HepG2 (cell line): ENCODE measurements around the gene DIAPH1. TPM values are rescaled to one million over a fixed set of nuclear protein-coding genes. Genes with fewer than 3 reads are reported as not detected.
A peak's percentile ranks its signal among the peaks of the same experiment; 100 is the strongest.

Source experiments
- ATAC-seq: fragments of 200-7000 bp; cut with Tn5 transposase; 3 replicates; pipeline ENCODE4 v1.9.1; 2020; ENCODE audit warnings: mild to moderate bottlenecking, moderate library complexity
- BruUV-seq: library from RNA; stranded (reverse); fragments of 400-500 nt; replicated peaks from 2 replicates; lab custom pipeline; 2021; lab: Mats Ljungman, UMichigan
- CTCF ChIA-PET: fragments of 300-600 bp; formaldehyde crosslinking; extraction: SDS; loops from one replicate; lab custom pipeline; 2021; ENCODE audit warnings: low total read pairs, inconsistent platforms, low intra/inter-chr PET ratio; lab: Yijun Ruan, JAX
- POLR2A ChIA-PET: fragments of 350-600 bp; sonication (Branson Sonifier 250); formaldehyde crosslinking; loops from one replicate; lab custom pipeline; 2020; ENCODE audit warnings: antibody characterized with exemption, inconsistent platforms; lab: Yijun Ruan, JAX
- DNase-seq: peaks from one replicate; pipeline ENCODE4 v3.0.0-alpha.2; 2015; ENCODE audit warnings: low spot score
- FAIRE-seq: peaks from 3 replicates; lab custom pipeline; 2011; peaks lifted over from hg19 to GRCh38; lab: Jason Lieb, UNC
- H2AFZ ChIP-seq: one replicate; pipeline ENCODE4 v1.6.1; 2011; ENCODE audit warnings: low read length, inconsistent platforms
- H3K27ac ChIP-seq: fragments of 300-600 bp; 3 replicates; pipeline ENCODE4 v1.8.0; 2011; ENCODE audit warnings: mixed run types, mild to moderate bottlenecking, mixed read lengths, low read length, inconsistent platforms; ENCODE audit not compliant: insufficient read depth; ENCODE audit errors: extremely low read length
- H3K27me3 ChIP-seq, 2 experiments: fragments of 200-600 bp in 1 of 2; 2 replicates in 1 of 2; 3 replicates in 1 of 2; pipeline versions ENCODE4 v1.6.0 to v1.8.0; 2011; ENCODE audit warnings: low read length in 2 of 2, mild to moderate bottlenecking in 2 of 2, moderate library complexity in 2 of 2, inconsistent platforms in 1 of 2; ENCODE audit not compliant: insufficient read depth in 2 of 2, control insufficient read depth in 1 of 2
- H3K36me3 ChIP-seq, 2 experiments: fragments of 200-600 bp in 1 of 2; replicated peaks in 1 of 2; 2 replicates in 1 of 2; 3 replicates in 1 of 2; pipeline versions ENCODE4 v1.5.1 to v1.8.0; 2011; ENCODE audit warnings: low read length in 2 of 2, inconsistent platforms in 1 of 2; ENCODE audit not compliant: insufficient read depth in 2 of 2, control insufficient read depth in 1 of 2
- H3K4me1 ChIP-seq: 2 replicates; pipeline ENCODE4 v1.5.1; 2012; ENCODE audit warnings: low read length, inconsistent platforms; ENCODE audit not compliant: insufficient read depth
- H3K4me2 ChIP-seq: 2 replicates; pipeline ENCODE4 v1.6.0; 2011; ENCODE audit warnings: low read depth, low read length, inconsistent platforms
- H3K4me3 ChIP-seq, 3 experiments: fragments of 200-600 bp in 1 of 3; sonication (generic), shearing (Covaris generic) in 1 of 3; replicated peaks in 1 of 3; 2 replicates each; pipeline ENCODE4 v1.5.1; 2011 to 2016; ENCODE audit warnings: low read length in 3 of 3, inconsistent platforms in 2 of 3, low read depth in 2 of 3, mild to moderate bottlenecking in 2 of 3, control low read depth in 1 of 3, mixed read lengths in 1 of 3; ENCODE audit not compliant: insufficient read depth in 1 of 3
- H3K79me2 ChIP-seq: one replicate; pipeline ENCODE4 v1.6.1; 2011; ENCODE audit warnings: low read length, inconsistent platforms; ENCODE audit not compliant: insufficient read depth
- H3K9ac ChIP-seq: 2 replicates; pipeline ENCODE4 v1.6.0; 2011; ENCODE audit warnings: mild to moderate bottlenecking, low read depth, low read length, inconsistent platforms; ENCODE audit not compliant: insufficient read depth
- H3K9me3 ChIP-seq: 2 replicates; pipeline ENCODE4 v1.5.1; 2012; ENCODE audit warnings: mild to moderate bottlenecking, low read length
- H4K20me1 ChIP-seq: 2 replicates; pipeline ENCODE4 v1.6.0; 2011; ENCODE audit warnings: inconsistent platforms, mild to moderate bottlenecking, low read length, moderate library complexity; ENCODE audit not compliant: insufficient read depth
- ARID5B ChIP-seq: IDR thresholded peaks from 2 replicates; pipeline ENCODE4 v1.4.0; 2020; ENCODE audit warnings: mild to moderate bottlenecking, missing genetic modification reagents
- CEBPB ChIP-seq: IDR thresholded peaks from 2 replicates; pipeline ENCODE4 v1.6.1; 2011; ENCODE audit warnings: low read depth, low read length, improper control_type of control experiment, borderline replicate concordance
- CEBPG ChIP-seq: IDR thresholded peaks from 2 replicates; pipeline ENCODE4 v1.6.1; 2016
- CREM ChIP-seq, 2 experiments: sonication (generic) in 1 of 2; formaldehyde crosslinking in 1 of 2; IDR thresholded peaks; 2 replicates each; pipeline versions ENCODE4 v1.4.0 to v1.6.1; 2016 to 2020; ENCODE audit warnings: antibody characterized with exemption in 1 of 2, mild to moderate bottlenecking in 1 of 2, missing genetic modification reagents in 1 of 2
- FOSL2 ChIP-seq: sonication (generic); formaldehyde crosslinking; IDR thresholded peaks from 2 replicates; pipeline ENCODE4 v1.4.0; 2020; ENCODE audit warnings: missing genetic modification reagents
- GATAD2A ChIP-seq: IDR thresholded peaks from 2 replicates; pipeline ENCODE4 v1.6.1; 2016
- GPN1 ChIP-seq: sonication (generic); formaldehyde crosslinking; IDR thresholded peaks from 2 replicates; pipeline ENCODE4 v1.5.1; 2020; ENCODE audit warnings: missing genetic modification reagents, borderline replicate concordance
- PCBP1 ChIP-seq: fragments of 200-400 bp; formaldehyde crosslinking; IDR thresholded peaks from 2 replicates; pipeline ENCODE4 v1.6.1; 2017; ENCODE audit warnings: mild to moderate bottlenecking, low read depth, low read length, borderline replicate concordance
- PRDM4 ChIP-seq: sonication (generic); formaldehyde crosslinking; IDR thresholded peaks from 2 replicates; pipeline ENCODE4 v1.9.0; 2021; ENCODE audit warnings: missing genetic modification reagents, borderline replicate concordance
- RFX1 ChIP-seq: fragments of 450-650 bp; IDR thresholded peaks from 2 replicates; pipeline ENCODE4 v1.6.1; 2017
- RFX3 ChIP-seq: IDR thresholded peaks from 2 replicates; pipeline ENCODE4 v1.6.1; 2016; ENCODE audit warnings: missing biosample characterization, missing genetic modification reagents
- SAP130 ChIP-seq: IDR thresholded peaks from 2 replicates; pipeline ENCODE4 v1.6.1; 2016; ENCODE audit warnings: low read depth
- SMAD9 ChIP-seq: sonication (generic); formaldehyde crosslinking; IDR thresholded peaks from 2 replicates; pipeline ENCODE4 v1.5.1; 2020; ENCODE audit warnings: mild to moderate bottlenecking, missing genetic modification reagents
- TEAD3 ChIP-seq: optimal IDR thresholded peaks from 2 replicates; pipeline ENCODE3; 2016; ENCODE audit warnings: borderline replicate concordance
- ZMAT3 ChIP-seq: sonication (generic); formaldehyde crosslinking; conservative IDR thresholded peaks from 2 replicates; pipeline ENCODE4 v1.7.0; 2021; ENCODE audit warnings: missing genetic modification reagents
- ZNF343 ChIP-seq: sonication (generic); formaldehyde crosslinking; IDR thresholded peaks from 2 replicates; pipeline ENCODE4 v1.4.0; 2020; ENCODE audit warnings: mild to moderate bottlenecking, missing genetic modification reagents
- ZNF362 ChIP-seq: sonication (generic); formaldehyde crosslinking; IDR thresholded peaks from 2 replicates; pipeline ENCODE4 v1.4.0; 2020; ENCODE audit warnings: missing genetic modification reagents, mild to moderate bottlenecking, borderline replicate concordance
- ZNF644 ChIP-seq: IDR thresholded peaks from 2 replicates; pipeline ENCODE4 v1.6.1; 2016; ENCODE audit warnings: low read depth
- WGBS: methylation state at CpG from one replicate; pipeline ENCODE4 v1.1.6; 2017; ENCODE audit warnings: low lambda C conversion rate; 5-methylcytosine and 5-hydroxymethylcytosine counted together
- in situ Hi-C: cut with HindIII; loops from 2 replicates; pipeline ENCODE4 v1.10.0; 2017; ENCODE audit warnings: low pct_unique_long_range_greater_than_20kb; ENCODE audit not compliant: extremely low pct_ligation_motif_present
- intact Hi-C: fragments of 100-400 bp; cut with micrococcal nuclease; formaldehyde crosslinking; loops from one replicate; pipeline ENCODE4 v1.10.0; 2022; ENCODE audit not compliant: unreplicated experiment
- polyA plus RNA-seq, 8 experiments: library from polyadenylated mRNA; depleted of rRNA in 3 of 8; stranded (reverse) in 7 of 8; unstranded in 1 of 8; fragments of >200 nt; fragmentation: Illumina TruSeq in 4 of 8; extraction: Trizol in 4 of 8; gene quantifications; 2 replicates each; pipeline versions ENCODE4 v1.2.1 to v1.2.3, GENCODE V29; 2011 to 2016; ENCODE audit warnings: low read depth in 4 of 8, missing spikeins in 1 of 8, mixed read lengths in 1 of 8; ENCODE audit not compliant: insufficient read depth in 1 of 8
- total RNA-seq, 5 experiments: library from RNA; depleted of rRNA; stranded (reverse); fragments of >200 nt; fragmentation: Illumina TruSeq; extraction: Trizol; gene quantifications; 2 replicates each; pipeline ENCODE4 v1.2.3, GENCODE V29; 2016; ENCODE audit warnings: low read depth in 1 of 5

DIAPH1 gene
- total and polyA plus RNA-seq, 2 of the 13 experiments (the other 11 are each of a cell fraction or from before 2014, with no cell fraction given) = 25.1 to 33.9 TPM

GRCh38 chr5:141603923-141604717 lies 14.7 kb downstream of the DIAPH1 start:
- peaks cover 0 to 10% of the 10 kb centered on the region in 2 experiments; a peak in 2 of 5 replicates for H3K36me3 ChIP-seq
- H3K27ac ChIP-seq = peak overlapping the region; percentile 38
- BruUV-seq = no TSS peak
- DNase-seq = peak; percentile 68
- peak overlapping the region; percentile 19; the same call in 1 of the 2 replicates for H3K4me2 ChIP-seq
- H2AFZ ChIP-seq = no peak overlapping the region
- no peaks in the 10 kb centered on the region; the same call in 1 of the 2 replicates for H4K20me1 ChIP-seq
- ChIA-PET CTCF (no interaction called here), POLR2A (interaction anchor here (0.8 to 1.1 kb wide), 2 partner anchors 12 to 33 kb away, joined by 3 to 5 read pairs; partner anchors contain the start of genes HDAC3 and RELL2)
- intact Hi-C loops (no loop called here), in situ Hi-C loops (no loop called here)
- ATAC-seq = peak; percentile 42
- no peaks in the 10 kb centered on the region for H3K27me3 ChIP-seq
- H3K9me3 ChIP-seq = no peaks in the 10 kb centered on the region
- 35% methylated on average over 4 of the region's 6 CpGs for WGBS
- H3K4me1 ChIP-seq = peaks cover 72% of the 10 kb centered on the region
- H3K79me2 ChIP-seq = peaks cover 91% of the 10 kb centered on the region
- H3K9ac ChIP-seq = no peak overlapping the region
- no peak overlapping the region for H3K4me3 ChIP-seq
- FAIRE-seq = no peak
- TF ChIP-seq RFX1 (peak; percentile 57), CEBPG (CRISPR knock-in tag) (peak; percentile 67), ZMAT3 (CRISPR knock-in tag) (no peak), ZNF644 (CRISPR knock-in tag) (no peak), CREM (IDR thresholded peaks at IDR 0.05) (no peak), CREM (CRISPR knock-in tag; IDR thresholded peaks at IDR 0.05) (no peak), SAP130 (CRISPR knock-in tag) (0 out of 2 replicates have a peak, but pooled peaks have one; percentile 12), SMAD9 (CRISPR knock-in tag) (no peak), ZNF343 (CRISPR knock-in tag) (no peak), PCBP1 (no peak), CEBPB (peak; percentile 21; the same call in 1 of the 2 replicates), FOSL2 (CRISPR knock-in tag) (peak; percentile 56), GPN1 (CRISPR knock-in tag) (no peak), PRDM4 (no peak), ARID5B (CRISPR knock-in tag) (0 out of 2 replicates have a peak, but pooled peaks have one; percentile 8), ZNF362 (CRISPR knock-in tag) (no peak), GATAD2A (CRISPR knock-in tag) (0 out of 2 replicates have a peak, but pooled peaks have one; percentile 11), TEAD3 (peak; percentile 68), RFX3 (0 out of 2 replicates have a peak, but pooled peaks have one; percentile 42)
